ENCODE results near the gene NUAK2.

DNA sequence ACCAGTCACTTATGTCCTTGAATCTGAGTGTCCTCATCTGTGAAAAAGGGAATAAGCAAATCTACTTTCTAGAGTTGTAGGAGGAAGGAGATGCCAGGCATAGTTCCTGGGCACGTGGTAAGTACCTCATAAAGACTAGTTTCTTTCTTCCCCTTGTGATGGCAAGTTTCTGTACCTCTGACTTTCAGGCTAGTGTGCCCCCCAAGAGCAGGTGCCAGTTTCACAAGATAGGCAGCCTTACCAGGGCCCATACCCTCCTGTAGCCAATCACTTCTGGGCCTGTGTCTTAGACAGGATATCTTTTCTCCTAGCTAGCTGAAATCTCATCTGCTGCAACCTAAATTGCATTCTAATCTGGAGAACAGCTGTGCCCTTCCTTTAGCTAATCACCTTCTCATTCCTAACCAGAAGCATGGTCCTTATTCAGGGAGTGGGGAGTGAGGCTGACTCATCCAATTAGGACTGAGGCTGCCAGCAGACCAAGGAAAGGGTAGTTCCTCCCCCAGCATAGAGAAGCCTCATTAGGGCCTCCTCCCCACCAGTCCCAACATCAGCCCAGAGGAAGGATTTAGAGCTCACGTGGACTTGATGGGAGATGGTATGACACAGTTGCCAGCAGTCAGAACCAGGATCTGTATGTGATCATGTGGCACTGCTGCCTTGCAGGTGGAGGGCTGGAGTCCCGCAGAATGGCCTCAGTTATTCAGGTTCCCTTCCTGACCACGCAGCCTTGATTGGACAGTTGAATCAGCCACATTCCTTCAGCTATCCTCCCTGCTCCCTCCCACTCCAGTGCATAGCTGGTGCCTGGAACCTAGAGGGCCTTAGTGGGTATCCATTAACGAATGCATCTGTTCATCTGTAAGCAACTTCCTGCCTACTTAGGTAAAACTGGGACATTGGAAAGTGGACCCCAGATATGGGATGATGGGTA is 27.3 kb upstream of the NUAK2 start:
- TF ChIP-seq POLR2AphosphoS5 (IDR thresholded peaks at IDR 0.05; ENCODE audit: borderline replicate concordance, low read depth, low read length) (no peak), EZH2 (IDR thresholded peaks at IDR 0.05) (no peak)
